A673 (cell line): Measurements from ENCODE around the gene OR52E6. TPM values are rescaled to one million over a fixed set of nuclear protein-coding genes. Genes with fewer than 3 reads are reported as not detected.
A peak's percentile ranks its signal among the peaks of the same experiment; 100 is the strongest.

Experiments used
- BruUV-seq: library from RNA; stranded (reverse); fragments of 400-500 nt; replicated peaks from 2 replicates; lab custom pipeline; 2021; lab: Mats Ljungman, UMichigan
- CTCF ChIA-PET: fragments of 300-600 bp; sonication (Branson Sonifier 250); formaldehyde crosslinking; loops from one replicate; lab custom pipeline; 2022; ENCODE audit warnings: antibody characterized with exemption; lab: Charles Lee
- POLR2A ChIA-PET: fragments of 300-600 bp; sonication (Branson Sonifier 250); formaldehyde crosslinking; loops from one replicate; lab custom pipeline; 2022; ENCODE audit warnings: antibody characterized with exemption; ENCODE audit not compliant: low non-redundant PET; lab: Charles Lee
- DNase-seq: peaks from one replicate; pipeline ENCODE4 v3.0.0-alpha.2; 2015; ENCODE audit warnings: low spot score
- H3K27ac ChIP-seq: fragments of 200-600 bp; sonication (generic); 2 replicates; pipeline ENCODE4 v1.5.1; 2016; ENCODE audit warnings: mixed run types, low read depth, mild to moderate bottlenecking, mixed read lengths, antibody characterized with exemption, low read length; ENCODE audit not compliant: poor library complexity, severe bottlenecking
- H3K27me3 ChIP-seq: fragments of 200-600 bp; sonication (generic); replicated peaks from 2 replicates; pipeline ENCODE4 v1.6.1; 2017; ENCODE audit warnings: mixed run types, low read depth, mild to moderate bottlenecking, mixed read lengths, antibody characterized with exemption, low read length; ENCODE audit not compliant: insufficient read depth, poor library complexity
- H3K36me3 ChIP-seq: fragments of 200-600 bp; sonication (generic); 2 replicates; pipeline ENCODE4 v1.6.1; 2016; ENCODE audit warnings: mixed run types, mild to moderate bottlenecking, mixed read lengths, antibody characterized with exemption, low read length; ENCODE audit not compliant: insufficient read depth, poor library complexity, severe bottlenecking
- H3K4me1 ChIP-seq: fragments of 200-600 bp; sonication (generic); 2 replicates; pipeline ENCODE4 v1.6.1; 2017; ENCODE audit warnings: mixed run types, mild to moderate bottlenecking, mixed read lengths, antibody characterized with exemption, low read length; ENCODE audit not compliant: insufficient read depth, poor library complexity, severe bottlenecking
- H3K4me3 ChIP-seq: fragments of 200-600 bp; sonication (generic); 2 replicates; pipeline ENCODE4 v1.5.1; 2016; ENCODE audit warnings: low read depth, mixed run types, mild to moderate bottlenecking, mixed read lengths, low read length; ENCODE audit not compliant: poor library complexity, severe bottlenecking
- H3K9me3 ChIP-seq: fragments of 200-600 bp; sonication (generic); 2 replicates; pipeline ENCODE4 v1.6.1; 2016; ENCODE audit warnings: mixed run types, low read depth, mild to moderate bottlenecking, mixed read lengths, antibody characterized with exemption, low read length; ENCODE audit not compliant: poor library complexity, severe bottlenecking
- CTCF ChIP-seq: fragments of 300-800, 200-600 bp; sonication (generic); conservative IDR thresholded peaks from 2 replicates; pipeline ENCODE4 v1.5.1; 2017; ENCODE audit warnings: low read depth, mild to moderate bottlenecking, antibody characterized with exemption, low read length, moderate library complexity, mixed read lengths
- EZH2 ChIP-seq: fragments of 200-600 bp; sonication (generic); IDR thresholded peaks from 2 replicates; pipeline ENCODE4 v1.6.1; 2017; ENCODE audit warnings: borderline replicate concordance, low read depth, mild to moderate bottlenecking, mixed read lengths, antibody characterized with exemption, low read length; ENCODE audit not compliant: poor library complexity, severe bottlenecking
- intact Hi-C: fragments of 100-400 bp; cut with micrococcal nuclease; formaldehyde crosslinking; loops from one replicate; pipeline ENCODE4 v1.10.0; 2022; ENCODE audit not compliant: unreplicated experiment
- total RNA-seq: library from RNA; stranded (reverse); gene quantifications from 2 replicates; pipeline ENCODE4 v1.2.3, GENCODE V29; 2021

Gene OR52E6
- total RNA-seq, 1 experiment from 2014 or later, result not detected

- TF ChIP-seq CTCF (no peak), EZH2 (no peak)
- CTCF ChIA-PET, result no interaction called here
- no TSS peak for BruUV-seq
- DNase-seq, result no peak
- Histone ChIP-seq H3K4me3 (no peak overlapping the region), H3K9me3 (no peaks in the 10 kb centered on the region), H3K4me1 (no peaks in the 10 kb centered on the region), H3K27ac (no peak overlapping the region), H3K27me3 (no peaks in the 10 kb centered on the region), H3K36me3 (no peaks in the 10 kb centered on the region)
- POLR2A ChIA-PET, result no interaction called here
- intact Hi-C loops, result no loop called here
Observed at GRCh38 chr11:5837695-5838094, 4.0 kb downstream of the OR52E6 start.

DNA sequence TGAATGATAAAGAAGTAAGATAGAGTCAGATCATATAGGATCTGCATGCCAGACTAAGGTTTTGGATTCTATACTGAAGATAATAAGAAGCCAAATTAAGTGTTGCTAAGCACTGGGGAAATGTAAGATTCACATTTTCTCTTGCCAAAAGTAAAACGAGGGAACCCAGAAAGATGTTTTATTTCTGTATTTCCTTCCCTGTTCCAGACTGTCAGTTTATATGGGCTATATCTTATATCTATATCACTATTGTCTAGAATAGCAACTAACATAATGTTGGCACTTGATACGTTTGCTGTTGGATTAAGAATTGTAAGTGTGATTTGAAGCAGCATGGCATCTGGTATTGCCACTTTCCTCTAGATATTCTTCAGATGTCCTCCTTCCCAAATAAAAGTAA lies 8.3 kb downstream of the OR52E6 start:
- no TSS peak for BruUV-seq
- Histone ChIP-seq H3K4me1 (no peaks in the 10 kb centered on the region), H3K4me3 (no peak overlapping the region), H3K27ac (no peak overlapping the region), H3K27me3 (no peaks in the 10 kb centered on the region), H3K9me3 (no peaks in the 10 kb centered on the region), H3K36me3 (no peaks in the 10 kb centered on the region)
- POLR2A ChIA-PET, result no interaction called here
- TF ChIP-seq EZH2, result no peak
- TF ChIP-seq CTCF, result no peak
- no peak for DNase-seq
- intact Hi-C loops, result no loop called here
- CTCF ChIA-PET, result no interaction called here

DNA sequence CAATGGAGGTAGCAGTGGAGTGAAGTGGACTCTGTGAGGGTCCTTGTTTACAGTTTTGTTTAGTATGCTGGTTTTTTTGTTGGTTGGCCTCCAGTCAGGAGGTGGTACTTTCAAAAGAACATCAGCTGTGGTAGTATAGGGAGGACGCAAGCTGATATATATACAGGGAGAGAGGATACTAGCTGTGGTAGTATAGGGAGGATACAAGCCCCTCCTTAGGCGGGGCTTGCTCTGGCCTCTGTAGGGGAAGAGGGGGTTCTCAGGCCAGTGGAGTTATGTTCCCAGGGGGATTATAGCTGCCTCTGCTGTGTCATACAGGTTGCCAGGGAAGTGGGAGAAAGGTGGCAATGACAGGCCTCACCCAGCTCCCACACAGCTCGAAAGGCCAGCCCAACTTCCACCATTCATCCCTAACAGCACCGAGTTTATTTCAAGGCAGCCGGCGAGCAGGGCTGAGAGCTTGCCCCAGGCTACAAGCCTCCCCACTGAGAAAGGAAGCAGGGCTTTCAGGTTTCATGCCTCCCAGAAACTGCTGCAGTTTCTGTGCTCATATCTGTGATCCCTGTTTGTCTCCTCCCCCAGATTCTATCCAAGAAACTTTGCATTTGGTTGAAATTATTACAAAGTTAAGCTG lies 10.4 kb downstream of the OR52E6 start:
- Histone ChIP-seq H3K27me3 (no peaks in the 10 kb centered on the region), H3K4me3 (no peak overlapping the region), H3K4me1 (no peaks in the 10 kb centered on the region), H3K36me3 (no peaks in the 10 kb centered on the region), H3K27ac (no peak overlapping the region), H3K9me3 (no peaks in the 10 kb centered on the region)
- intact Hi-C loops, result no loop called here
- TF ChIP-seq CTCF (no peak), EZH2 (no peak)
- BruUV-seq, result no TSS peak
- CTCF ChIA-PET, result no interaction called here
- peak; percentile 9 for DNase-seq
- POLR2A ChIA-PET, result no interaction called here
